SHP77 treated with DMSO at 0.1 percent for 48 hours (cell line): ENCODE data around the gene APOL1.

Experiments
- DNase-seq: peaks from one replicate; lab custom pipeline; 2025; lab: John Stamatoyannopoulos, UW

Gene APOL1

GRCh38 chr22:36292823-36293530, 40.0 kb downstream of the APOL1 start:
- DNase-seq, result no peak

GRCh38 chr22:36293606-36294292, 40.8 kb downstream of the APOL1 start:
- DNase-seq, result no peak

DNA sequence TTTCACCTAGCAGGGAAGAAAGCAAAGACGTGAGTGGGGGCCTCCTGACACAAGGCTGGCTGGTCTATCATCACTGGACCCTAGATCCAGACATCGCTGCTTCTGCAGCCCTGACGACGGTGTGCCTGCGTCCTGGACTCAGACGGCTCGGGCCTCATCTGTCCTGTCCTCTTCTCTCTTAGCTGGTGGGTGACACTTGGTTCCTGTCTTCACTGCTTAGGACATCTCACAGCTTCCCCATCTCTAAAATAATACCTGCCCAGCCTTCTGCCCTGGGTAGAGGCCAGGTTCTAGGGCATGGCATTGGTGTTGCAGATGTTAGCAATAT, 41.3 kb downstream of the APOL1 start:
- no peak for DNase-seq

- DNase-seq, result no peak
These were observed 41.9 kb downstream of the APOL1 start for GRCh38 chr22:36294801-36295200.

DNA sequence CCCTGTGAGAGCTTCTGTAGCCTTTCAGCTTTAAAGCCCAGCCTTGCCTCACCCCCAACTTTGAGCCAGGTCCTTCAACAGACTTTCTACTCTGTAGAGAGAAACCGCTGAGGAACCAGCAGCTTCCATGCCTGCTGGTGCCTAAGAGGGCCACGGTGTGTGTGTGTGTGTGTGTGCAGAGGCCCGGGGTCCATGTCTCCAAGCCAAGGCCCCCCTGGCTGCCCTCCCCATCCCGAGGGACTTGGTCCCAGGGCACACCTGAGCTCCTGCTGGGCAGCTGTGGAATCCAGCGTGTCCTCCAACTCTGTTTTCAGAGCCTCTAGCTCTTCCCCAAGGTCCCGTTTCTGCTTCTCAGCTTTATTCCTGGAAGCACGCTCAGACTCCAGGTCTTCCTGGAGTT, 42.3 kb downstream of the APOL1 start:
- DNase-seq, result no peak

DNA sequence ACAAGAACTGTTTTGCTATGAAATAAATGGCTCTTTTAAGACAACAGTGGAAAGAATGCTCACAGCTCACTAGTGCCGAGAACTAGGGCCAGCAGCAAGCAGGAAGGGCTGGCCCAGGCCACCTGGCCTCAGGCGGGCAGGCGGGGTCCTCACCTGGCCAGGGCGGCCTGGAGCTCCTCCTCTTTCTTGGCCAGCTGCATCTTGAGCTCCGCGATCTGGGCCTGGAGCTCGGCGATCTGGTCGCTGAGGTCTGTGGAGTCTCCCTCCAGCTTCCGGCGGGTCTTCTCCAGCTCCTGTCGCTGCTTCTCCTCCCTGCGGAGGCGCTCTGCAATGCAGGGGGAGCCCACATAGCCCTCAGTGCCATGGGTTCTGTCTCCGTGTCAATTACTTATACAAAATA, 43.8 kb downstream of the APOL1 start:
- no peak for DNase-seq

DNA sequence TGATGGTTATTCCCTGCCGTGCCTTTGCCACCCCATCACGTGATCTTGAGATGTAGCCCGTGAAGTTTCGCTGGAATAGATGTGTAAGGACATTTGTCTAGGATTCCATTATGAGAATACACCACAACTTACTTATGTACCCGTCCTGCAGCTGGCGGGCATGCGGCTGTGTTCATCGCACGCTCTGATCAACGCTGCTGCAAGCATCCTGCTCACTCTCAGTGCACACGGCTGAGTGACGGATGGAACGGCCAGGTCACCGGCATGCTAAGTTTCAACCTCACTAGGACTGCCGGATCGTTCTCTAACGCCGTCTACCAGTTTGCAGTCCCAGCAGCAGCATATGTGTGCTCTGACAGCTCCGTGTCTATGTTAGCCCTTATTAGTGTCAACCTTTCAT, 44.6 kb downstream of the APOL1 start:
- DNase-seq, result no peak

- DNase-seq, result no peak
These were observed 45.2 kb downstream of the APOL1 start for GRCh38 chr22:36298118-36298517.

- no peak for DNase-seq
These were observed 45.7 kb downstream of the APOL1 start for GRCh38 chr22:36298601-36299000.

DNA sequence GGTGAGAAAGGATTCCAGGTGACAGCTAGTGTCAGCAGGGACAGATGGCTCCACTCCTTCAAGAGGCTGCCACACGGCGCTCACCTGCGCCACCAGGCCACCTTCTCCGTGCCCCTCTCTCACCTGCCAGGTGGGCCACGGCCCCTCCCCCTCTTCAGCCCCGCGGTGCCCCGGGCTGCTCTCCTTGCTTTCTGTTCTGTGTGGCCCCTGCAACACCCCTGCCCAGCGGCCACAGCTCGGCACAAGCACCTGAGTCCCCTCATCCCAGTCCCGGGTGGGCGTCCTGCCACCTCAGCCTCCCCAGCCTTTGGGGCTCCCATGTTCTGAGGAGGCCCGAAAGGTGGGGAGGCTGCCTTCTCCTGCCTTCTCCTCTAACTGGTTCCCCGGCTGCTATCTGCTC, 46.4 kb downstream of the APOL1 start:
- no peak for DNase-seq

DNA sequence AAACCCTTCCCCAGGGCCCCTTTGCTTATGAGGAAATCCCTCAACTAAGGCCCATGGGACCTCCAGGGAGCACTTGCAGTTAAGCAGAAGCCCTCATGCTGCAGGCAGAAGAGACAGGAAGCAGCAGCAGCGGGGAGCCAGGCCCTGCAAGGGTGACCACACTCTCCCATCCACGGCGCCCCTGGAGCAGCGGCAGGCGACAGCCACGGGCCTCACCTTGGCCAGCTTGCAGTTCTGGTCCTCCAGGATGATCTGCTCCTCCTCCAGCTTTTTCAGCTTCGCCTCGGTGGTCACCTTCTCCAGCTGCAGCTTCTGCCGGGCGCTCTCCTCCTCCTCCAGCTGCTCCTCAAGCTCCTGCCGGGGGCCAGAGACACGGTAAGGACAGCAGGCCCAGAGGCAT, 47.0 kb downstream of the APOL1 start:
- no peak for DNase-seq

DNA sequence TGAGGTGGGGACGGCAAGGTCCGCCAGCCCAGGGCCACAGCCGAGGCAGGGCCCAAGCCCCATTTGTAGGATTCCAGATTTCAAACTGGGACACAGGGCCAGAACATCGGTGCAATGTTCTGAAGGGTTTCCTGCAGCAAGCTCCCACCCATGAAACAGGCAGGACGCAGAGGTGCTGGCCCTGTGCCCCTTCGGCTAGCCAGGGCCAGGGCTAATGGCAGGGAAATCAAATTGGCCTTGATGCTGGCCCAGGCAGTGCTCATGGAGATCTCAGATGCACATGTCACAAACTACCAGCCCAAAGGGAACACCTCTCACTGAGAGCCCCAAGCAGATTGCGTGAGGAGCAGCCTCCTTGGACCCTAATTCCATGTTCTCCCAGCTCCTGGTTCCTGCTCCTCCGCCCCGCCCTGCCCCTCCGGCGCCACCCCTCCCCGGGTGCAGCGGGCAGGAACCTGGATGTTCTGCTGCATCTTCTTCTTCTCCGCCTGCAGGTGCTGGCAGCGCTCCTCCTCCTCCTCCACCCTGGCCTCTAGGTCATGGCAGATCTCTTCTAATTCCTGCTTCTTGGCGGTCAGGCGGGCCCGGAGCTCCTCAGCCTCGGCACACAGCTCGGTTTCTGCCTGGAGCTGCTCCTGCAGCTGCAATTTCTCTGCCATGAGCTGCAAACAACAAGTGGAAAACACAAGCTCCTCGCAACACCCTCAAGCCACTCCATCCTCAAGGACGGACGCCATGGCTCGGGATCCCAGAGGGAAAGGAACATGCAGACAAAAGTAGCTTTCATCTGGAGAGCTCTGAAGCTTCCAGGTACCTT, 47.7 kb downstream of the APOL1 start:
- no peak for DNase-seq

DNA sequence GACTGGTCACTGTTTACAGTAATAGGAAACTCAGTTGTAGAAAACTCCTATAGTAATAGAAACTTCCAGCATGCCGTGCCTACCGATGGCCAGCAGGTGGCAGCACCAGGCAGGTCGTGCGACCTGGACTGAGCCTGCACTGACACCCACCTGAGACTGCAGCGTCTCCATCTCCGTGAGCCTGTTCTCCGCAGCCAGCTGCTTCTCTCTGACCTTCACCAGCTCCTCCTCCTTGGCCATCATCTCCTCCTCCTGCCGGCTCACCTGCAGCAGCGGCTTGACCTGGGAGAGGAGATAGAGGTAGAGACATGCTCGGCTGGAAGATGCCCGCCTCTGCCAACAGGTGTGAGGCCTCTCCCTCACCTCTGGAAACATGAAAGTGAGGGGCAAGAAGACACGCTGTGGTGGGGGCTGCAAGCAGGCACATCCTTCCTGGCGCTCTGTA, 48.5 kb downstream of the APOL1 start:
- peak; percentile 21 for DNase-seq

- DNase-seq, result no peak
These were observed 48.9 kb downstream of the APOL1 start for GRCh38 chr22:36301851-36302250.

DNA sequence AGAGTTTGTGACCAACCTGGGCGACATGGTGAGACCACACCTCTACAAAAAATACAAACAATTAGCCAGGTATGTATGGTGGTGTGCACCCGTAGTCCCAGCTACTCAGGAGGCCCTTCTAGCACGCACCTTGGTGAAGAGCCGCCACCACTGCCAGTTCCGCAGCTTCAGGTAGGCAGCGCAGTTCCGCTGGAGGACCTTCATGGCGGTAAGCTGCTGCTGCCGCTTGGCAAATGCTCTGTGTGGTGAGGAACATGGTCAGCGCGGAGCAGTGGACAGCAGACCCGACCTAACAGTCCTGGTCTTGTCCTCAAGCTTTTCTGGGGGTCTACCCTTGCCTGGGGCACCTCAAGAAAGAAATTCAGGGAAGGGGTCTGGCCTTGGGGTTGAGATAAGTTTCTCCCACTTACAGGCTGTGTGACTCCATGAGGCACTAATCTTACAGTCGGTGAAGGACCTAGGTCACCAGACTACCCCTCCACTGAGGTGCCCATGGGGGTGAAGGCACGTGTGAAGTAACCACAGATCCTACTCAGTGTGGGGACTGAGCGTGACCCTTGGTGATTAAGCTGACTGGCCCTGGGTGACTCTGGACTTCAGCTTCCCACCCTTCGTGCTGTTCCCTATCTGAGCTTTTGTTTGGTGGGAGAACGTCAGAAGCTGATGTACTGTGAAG, 49.6 kb downstream of the APOL1 start:
- DNase-seq, result no peak

- DNase-seq, result no peak
These were observed 50.2 kb downstream of the APOL1 start for GRCh38 chr22:36303115-36303467.

DNA sequence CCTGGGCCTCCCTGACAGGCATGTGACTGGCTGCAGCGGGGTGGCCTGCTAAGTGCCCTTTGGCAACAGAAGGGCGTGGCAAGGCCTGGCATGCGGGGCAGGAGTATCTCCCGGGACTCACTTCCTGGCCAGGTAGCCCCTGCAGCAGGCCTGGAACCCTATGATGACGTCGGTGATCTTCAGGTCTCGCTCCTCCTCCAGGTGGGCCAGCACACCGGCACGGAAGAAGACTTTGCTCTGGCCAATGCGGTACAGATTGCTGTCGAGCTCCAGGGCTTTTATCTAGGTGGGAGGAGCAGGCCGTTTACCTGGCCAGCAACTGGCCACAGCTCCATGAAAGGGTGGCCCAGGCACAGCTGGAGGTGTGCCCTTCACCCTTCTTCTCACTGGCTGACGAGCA, 50.9 kb downstream of the APOL1 start:
- DNase-seq, result no peak

GRCh38 chr22:36304429-36304828, 51.5 kb downstream of the APOL1 start:
- DNase-seq, result no peak

DNA sequence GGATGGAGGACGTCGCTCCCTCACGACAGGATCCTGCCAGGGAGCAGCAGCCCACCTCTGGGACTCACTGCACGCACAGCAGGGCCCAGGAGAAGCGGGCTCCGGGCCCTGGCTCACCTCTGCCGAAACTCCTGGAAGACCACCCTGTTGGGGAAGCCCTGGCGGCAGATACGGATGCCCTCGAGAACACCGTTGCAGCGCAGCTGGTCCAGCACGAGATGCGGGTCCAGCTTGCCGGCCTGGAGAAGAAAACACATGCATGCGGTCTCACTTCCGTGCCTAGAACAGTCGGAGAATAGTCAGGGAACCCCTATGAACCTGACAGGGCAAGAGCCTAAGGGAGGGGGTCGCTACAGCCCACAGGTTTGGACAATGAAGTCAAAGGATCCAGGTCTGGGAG, 52.9 kb downstream of the APOL1 start:
- DNase-seq, result no peak

DNA sequence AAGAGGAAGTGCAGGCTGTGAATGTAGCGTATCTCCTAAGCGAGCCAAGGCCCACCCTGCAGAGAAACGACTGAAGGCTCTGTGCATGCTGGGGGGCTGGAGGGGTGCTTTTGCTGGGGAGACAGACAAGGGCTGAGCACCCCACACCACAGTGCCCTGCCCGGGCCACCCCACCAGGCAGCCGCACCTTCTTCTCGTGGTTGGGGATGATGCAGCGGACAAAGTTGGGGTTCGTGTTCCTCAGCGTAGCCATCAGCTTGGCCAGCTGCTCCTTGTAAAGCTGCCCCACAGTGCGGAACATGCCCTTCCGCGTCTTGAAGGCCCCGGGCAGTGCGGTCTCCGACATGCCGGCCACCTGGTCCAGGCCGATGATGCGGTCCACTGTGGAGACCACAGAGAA, 53.3 kb downstream of the APOL1 start:
- no peak for DNase-seq

GRCh38 chr22:36308880-36309279, 55.9 kb downstream of the APOL1 start:
- no peak for DNase-seq

- DNase-seq, result peak; percentile 82
These were observed 58.6 kb downstream of the APOL1 start for GRCh38 chr22:36311386-36312085.
